ENCODE data around the gene TMPRSS2. TPM values are rescaled to one million over a fixed set of nuclear protein-coding genes. Genes with fewer than 3 reads are reported as not detected.

The TMPRSS2 gene
- total and polyA plus RNA-seq, 2 donors (not counting 1 experiment from before 2014, with no cell fraction given) = not detected

GRCh38 chr21:41437729-41438128 is 70.2 kb downstream of the TMPRSS2 start:
- intact Hi-C loops (cut with micrococcal nuclease) = no loop called here
- no peak overlapping the region for H3K4me3 Mint-ChIP-seq
- H3K27me3 Mint-ChIP-seq = no peaks in the 10 kb centered on the region
- Histone ChIP-seq H3K27ac (ENCODE audit: low read length in 2 of 2) (no peak overlapping the region), H3K4me3 (ENCODE audit: control extremely low read depth in 1 of 5, extremely low read depth in 1 of 5, insufficient read depth in 1 of 5, low read depth in 2 of 5, low read length in 4 of 5) (no peak overlapping the region), H2AFZ (ENCODE audit: insufficient read depth, low read depth, low read length, poor library complexity, severe bottlenecking) (no peak overlapping the region), H3K4me2 (replicated peaks; ENCODE audit: low read depth, low read length, poor library complexity, severe bottlenecking) (no peak overlapping the region), H3K79me2 (ENCODE audit: control insufficient read depth, insufficient read depth, low read length) (no peaks in the 10 kb centered on the region), H3K36me3 (replicated peaks in 1 of 2; ENCODE audit: control extremely low read depth in 1 of 2, control insufficient read depth in 1 of 2, extremely low read depth in 1 of 2, insufficient read depth in 2 of 2, low read length in 1 of 2) (peaks cover 1 to 100% of the 10 kb centered on the region in 2 experiments), H3K27me3 (replicated peaks in 1 of 4; ENCODE audit: control extremely low read depth in 1 of 4, control insufficient read depth in 3 of 4, insufficient read depth in 4 of 4, low read length in 3 of 4) (no peaks in the 10 kb centered on the region), H3K4me1 (ENCODE audit: control insufficient read depth in 2 of 2, insufficient read depth in 2 of 2, low read length in 2 of 2) (peaks cover 4 to 5% of the 10 kb centered on the region in 2 donors), H3K9ac (ENCODE audit: low read length) (no peak overlapping the region), H3K9me3 (ENCODE audit: control extremely low read depth in 1 of 3, control insufficient read depth in 2 of 3, insufficient read depth in 1 of 3, low read length in 2 of 3) (peaks cover 2 to 9% (median 3%) of the 10 kb centered on the region in 3 donors), H4K20me1 (ENCODE audit: control insufficient read depth, insufficient read depth, low read length, poor library complexity, severe bottlenecking) (no peaks in the 10 kb centered on the region)
- 75% methylated on average over 1 of the region's 2 CpGs for WGBS (ENCODE audit: insufficient coverage)
- ChIA-PET POLR2A (no interaction called here), CTCF (interaction anchor here (1.5 kb wide), 1 partner anchor 154 kb away, joined by 4 read pairs; no protein-coding TSS in a partner anchor)
- H3K9me3 Mint-ChIP-seq (ENCODE audit: insufficient read depth) = peaks cover 4% of the 10 kb centered on the region
- TF ChIP-seq EZH2 (IDR thresholded peaks at IDR 0.05; ENCODE audit: borderline replicate concordance, insufficient read depth, low read depth, low read length, poor library complexity, severe bottlenecking) = no peak
- TF ChIP-seq CTCF (IDR thresholded peaks at IDR 0.05) = no peak
- DNase-seq (no peak), ATAC-seq (ENCODE audit: low read depth) (no peak)
- H3K4me1 Mint-ChIP-seq = peaks cover 7% of the 10 kb centered on the region
- H3K27ac Mint-ChIP-seq = no peak overlapping the region

GRCh38 chr21:41435706-41436105 is 72.3 kb downstream of the TMPRSS2 start:
- peaks cover 1 to 87% of the 10 kb centered on the region in 2 experiments for H3K36me3 ChIP-seq (replicated peaks in 1 of 2; ENCODE audit: control extremely low read depth in 1 of 2, control insufficient read depth in 1 of 2, extremely low read depth in 1 of 2, insufficient read depth in 2 of 2, low read length in 1 of 2)
- H3K4me3 Mint-ChIP-seq = no peak overlapping the region
- 98% methylated on average over 9 of the region's 11 CpGs for WGBS (ENCODE audit: insufficient coverage)

More at GRCh38 chr21:41435706-41436105, 72.3 kb downstream of the TMPRSS2 start:
- CTCF ChIA-PET = no interaction called here
- no peak overlapping the region for H3K9ac ChIP-seq (ENCODE audit: low read length)
- POLR2A ChIA-PET = no interaction called here
- Mint-ChIP-seq H3K27me3 (no peaks in the 10 kb centered on the region), H3K4me1 (peaks cover 25% of the 10 kb centered on the region), H3K9me3 (ENCODE audit: insufficient read depth) (peaks cover 4% of the 10 kb centered on the region), H3K27ac (no peak overlapping the region)
- TF ChIP-seq CTCF (IDR thresholded peaks at IDR 0.05) (no peak), EZH2 (IDR thresholded peaks at IDR 0.05; ENCODE audit: borderline replicate concordance, insufficient read depth, low read depth, low read length, poor library complexity, severe bottlenecking) (no peak)
- DNase-seq (no peak), ATAC-seq (ENCODE audit: low read depth) (no peak)
- H3K27me3 ChIP-seq (replicated peaks in 1 of 4; ENCODE audit: control extremely low read depth in 1 of 4, control insufficient read depth in 3 of 4, insufficient read depth in 4 of 4, low read length in 3 of 4) = no peaks in the 10 kb centered on the region
- no peak overlapping the region for H2AFZ ChIP-seq (ENCODE audit: insufficient read depth, low read depth, low read length, poor library complexity, severe bottlenecking)
- H3K4me2 ChIP-seq (replicated peaks; ENCODE audit: low read depth, low read length, poor library complexity, severe bottlenecking) = no peak overlapping the region
- peaks cover 5% of the 10 kb centered on the region for H4K20me1 ChIP-seq (ENCODE audit: control insufficient read depth, insufficient read depth, low read length, poor library complexity, severe bottlenecking)
- intact Hi-C loops (cut with micrococcal nuclease) = no loop called here
- no peaks in the 10 kb centered on the region for H3K79me2 ChIP-seq (ENCODE audit: control insufficient read depth, insufficient read depth, low read length)
- no peak overlapping the region for H3K4me3 ChIP-seq (ENCODE audit: control extremely low read depth in 1 of 5, extremely low read depth in 1 of 5, insufficient read depth in 1 of 5, low read depth in 2 of 5, low read length in 4 of 5)
- H3K27ac ChIP-seq (ENCODE audit: low read length in 2 of 2) = no peak overlapping the region
- peaks cover 2 to 9% (median 3%) of the 10 kb centered on the region in 3 donors for H3K9me3 ChIP-seq (ENCODE audit: control extremely low read depth in 1 of 3, control insufficient read depth in 2 of 3, insufficient read depth in 1 of 3, low read length in 2 of 3)
- H3K4me1 ChIP-seq (ENCODE audit: control insufficient read depth in 2 of 2, insufficient read depth in 2 of 2, low read length in 2 of 2) = peaks cover 25% of the 10 kb centered on the region in 2 donors

Measured in B cell (primary cell).